Activated naive CD8-positive, alpha-beta T cell treated with anti-CD3 and anti-CD28 coated beads, Interleukin-2, amount 10 ng/mL, durations not matched to agents 7 days and 5 days (primary cell): Measurements from ENCODE around the gene GFRA1. TPM values are rescaled to one million over a fixed set of nuclear protein-coding genes. Genes with fewer than 3 reads are reported as not detected.
"Not testable (repeated sequence)": the region's sequence is repeated elsewhere in the genome, so short reads cannot be mapped to it uniquely, and the experiment has no call there.

Experiments
- ATAC-seq: fragments of 150-1000 bp; cut with Tn5 transposase; one replicate; pipeline ENCODE4 v1.10.0; 2021; ENCODE audit warnings: low read depth, moderate library complexity
- POLR2A ChIA-PET: fragments of 350-600 bp; sonication (Branson Sonifier 250); formaldehyde crosslinking; loops from one replicate; lab custom pipeline; 2021; ENCODE audit warnings: antibody characterized with exemption; lab: Charles Lee
- DNase-seq: peaks from one replicate; pipeline ENCODE4 v3.0.0; 2021
- H3K27ac Mint-ChIP-seq: one replicate; pipeline ENCODE4 v1.8.0; 2022; ENCODE audit warnings: mild to moderate bottlenecking, mixed read lengths
- H3K27me3 Mint-ChIP-seq: one replicate; pipeline ENCODE4 v1.8.0; 2022; ENCODE audit warnings: mild to moderate bottlenecking, moderate library complexity, mixed read lengths
- H3K36me3 Mint-ChIP-seq: one replicate; pipeline ENCODE4 v1.8.0; 2021; ENCODE audit warnings: mild to moderate bottlenecking, mixed read lengths
- H3K4me1 Mint-ChIP-seq: one replicate; pipeline ENCODE4 v1.8.0; 2021; ENCODE audit warnings: mixed read lengths
- H3K4me3 Mint-ChIP-seq: one replicate; pipeline ENCODE4 v1.8.0; 2022; ENCODE audit warnings: mild to moderate bottlenecking, moderate library complexity, mixed read lengths
- H3K9me3 Mint-ChIP-seq: one replicate; pipeline ENCODE4 v1.8.0; 2021; ENCODE audit warnings: mixed read lengths
- total RNA-seq, 2 experiments: library from RNA; stranded (reverse); gene quantifications; one replicate each; pipeline ENCODE4 v1.2.3, GENCODE V29; 2021

The GFRA1 gene
- total RNA-seq, 2 experiments from 2014 or later = not detected

GRCh38 chr10:116069856-116070255 lies 203.2 kb downstream of the GFRA1 start:
- Mint-ChIP-seq H3K4me1 (no peaks in the 10 kb centered on the region), H3K4me3 (no peak overlapping the region), H3K27me3 (no peaks in the 10 kb centered on the region), H3K9me3 (no peaks in the 10 kb centered on the region), H3K27ac (no peak overlapping the region), H3K36me3 (no peaks in the 10 kb centered on the region)
- ATAC-seq (no peak), DNase-seq (no peak)
- POLR2A ChIA-PET = no interaction called here

DNA sequence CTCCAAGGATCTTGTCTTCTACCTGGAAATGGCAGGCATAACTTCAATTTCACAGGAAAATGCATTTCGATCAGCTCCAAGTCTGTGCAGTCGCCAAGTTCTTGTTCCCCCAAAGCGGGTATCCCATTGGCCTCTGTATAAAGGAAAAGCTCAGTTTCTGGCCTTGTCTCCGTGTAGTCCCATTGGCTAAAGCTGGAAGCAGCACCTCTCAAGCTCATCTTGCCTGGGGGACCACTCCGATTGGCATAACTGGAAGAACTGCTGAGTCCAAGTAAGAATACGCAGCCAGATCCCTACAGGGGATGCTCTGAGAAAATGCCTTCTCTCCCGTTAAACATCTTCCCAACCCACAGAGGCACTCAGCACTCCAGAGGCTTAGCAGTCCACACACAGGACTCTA lies 205.2 kb downstream of the GFRA1 start:
- DNase-seq = no peak
- no peaks in the 10 kb centered on the region for H3K27me3 Mint-ChIP-seq
- H3K27ac Mint-ChIP-seq = no peak overlapping the region
- no peak overlapping the region for H3K4me3 Mint-ChIP-seq
- H3K4me1 Mint-ChIP-seq = no peaks in the 10 kb centered on the region
- no peak for ATAC-seq
- no peaks in the 10 kb centered on the region for H3K36me3 Mint-ChIP-seq
- no peaks in the 10 kb centered on the region for H3K9me3 Mint-ChIP-seq
- POLR2A ChIA-PET = no interaction called here

GRCh38 chr10:116063107-116063506 lies 209.9 kb downstream of the GFRA1 start:
- no peak for ATAC-seq
- H3K36me3 Mint-ChIP-seq = no peaks in the 10 kb centered on the region
- DNase-seq = no peak
- POLR2A ChIA-PET = no interaction called here
- no peak overlapping the region for H3K4me3 Mint-ChIP-seq
- no peaks in the 10 kb centered on the region for H3K4me1 Mint-ChIP-seq
- no peak overlapping the region for H3K27ac Mint-ChIP-seq
- H3K27me3 Mint-ChIP-seq = no peaks in the 10 kb centered on the region
- H3K9me3 Mint-ChIP-seq = no peaks in the 10 kb centered on the region

- H3K4me1 Mint-ChIP-seq = no peaks in the 10 kb centered on the region
- no peaks in the 10 kb centered on the region for H3K27me3 Mint-ChIP-seq
- no peaks in the 10 kb centered on the region for H3K36me3 Mint-ChIP-seq
- no peak overlapping the region for H3K4me3 Mint-ChIP-seq
- no peak overlapping the region for H3K27ac Mint-ChIP-seq
- no peak for ATAC-seq
- H3K9me3 Mint-ChIP-seq = no peaks in the 10 kb centered on the region
- no peak for DNase-seq
- POLR2A ChIA-PET = no interaction called here
These were observed 212.1 kb downstream of the GFRA1 start for GRCh38 chr10:116060864-116061263.

DNA sequence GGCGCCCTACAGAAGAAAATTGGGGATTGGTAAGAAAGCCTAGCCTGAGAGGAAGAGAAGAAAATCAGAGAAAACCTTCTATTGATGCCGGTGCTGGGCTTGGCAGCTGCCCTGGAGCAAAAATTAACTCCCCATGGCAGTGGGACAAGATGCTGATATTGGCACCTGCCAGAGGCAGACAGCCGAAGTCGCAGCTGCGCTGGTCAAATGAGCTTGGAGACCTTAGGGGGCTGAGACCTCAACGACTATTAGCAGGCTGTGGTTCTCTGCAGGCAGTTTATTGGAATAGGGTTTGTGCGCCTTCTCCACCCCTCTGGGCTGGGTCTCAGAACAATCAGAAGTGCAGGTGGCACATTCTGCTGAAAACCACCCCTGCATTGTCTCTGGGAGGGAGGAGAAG lies 213.7 kb downstream of the GFRA1 start:
- POLR2A ChIA-PET = no interaction called here
- Mint-ChIP-seq H3K27me3 (no peaks in the 10 kb centered on the region), H3K4me3 (no peak overlapping the region), H3K4me1 (no peaks in the 10 kb centered on the region), H3K36me3 (no peaks in the 10 kb centered on the region), H3K9me3 (no peaks in the 10 kb centered on the region), H3K27ac (no peak overlapping the region)
- ATAC-seq (no peak), DNase-seq (no peak)

DNA sequence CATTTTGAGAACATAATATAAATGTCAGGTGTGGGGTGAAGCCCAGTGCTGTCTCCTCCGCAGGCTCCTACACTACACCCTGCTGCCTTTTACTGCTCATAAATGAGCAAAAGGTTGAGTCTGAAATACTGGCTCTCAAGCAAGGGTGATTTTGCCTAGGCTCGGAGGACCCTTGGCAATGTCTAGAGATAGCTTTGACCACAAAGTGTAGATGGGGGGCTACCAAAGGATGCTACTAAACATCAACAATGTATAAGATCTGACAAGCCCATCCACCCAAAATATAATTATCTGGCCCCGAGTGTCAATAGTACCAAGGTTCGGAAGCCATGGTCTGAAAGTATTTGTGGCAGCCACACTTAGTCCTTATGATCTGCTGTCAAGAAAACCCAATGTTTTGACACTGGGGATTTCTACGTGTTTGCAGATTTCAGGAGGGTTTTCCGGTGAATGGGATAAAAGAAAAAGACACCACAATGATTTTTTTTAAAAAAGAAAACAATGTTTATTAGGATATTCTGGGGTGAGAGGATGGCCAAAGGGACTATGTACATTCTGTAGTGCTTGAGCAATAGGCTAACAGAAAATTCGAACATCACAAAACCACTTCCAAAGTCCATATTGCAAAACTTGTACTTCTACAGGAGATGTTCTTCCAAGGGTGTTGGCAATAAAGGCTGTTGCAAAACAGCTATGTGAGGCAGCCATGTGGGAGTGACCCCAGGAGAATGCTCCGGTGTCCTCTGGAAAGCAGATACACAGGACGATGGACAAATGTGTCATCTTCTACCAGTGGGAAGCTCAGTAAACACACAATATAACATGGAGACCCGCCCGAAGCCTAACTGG lies 216.3 kb downstream of the GFRA1 start:
- H3K9me3 Mint-ChIP-seq = no peaks in the 10 kb centered on the region
- H3K27me3 Mint-ChIP-seq = no peaks in the 10 kb centered on the region
- no peaks in the 10 kb centered on the region for H3K36me3 Mint-ChIP-seq
- H3K27ac Mint-ChIP-seq = no peak overlapping the region
- no peak for DNase-seq
- H3K4me3 Mint-ChIP-seq = no peak overlapping the region
- POLR2A ChIA-PET = no interaction called here
- no peak for ATAC-seq
- no peaks in the 10 kb centered on the region for H3K4me1 Mint-ChIP-seq

DNA sequence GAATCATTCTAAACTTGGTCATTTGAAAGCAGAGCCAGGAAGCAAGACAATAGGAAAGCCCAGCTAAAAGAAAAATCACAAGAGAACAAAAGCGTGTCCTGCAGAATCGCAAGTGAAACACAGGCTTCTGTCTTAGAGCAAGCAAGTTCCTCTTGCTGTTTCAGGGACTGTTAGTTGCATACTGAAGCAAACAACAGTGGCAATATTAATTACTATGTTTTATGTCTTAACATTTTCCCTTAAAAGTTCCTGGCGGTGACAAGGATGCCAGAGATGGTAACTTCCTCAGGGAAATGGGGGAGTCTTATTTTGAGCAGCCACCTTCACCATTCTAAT lies 217.1 kb downstream of the GFRA1 start:
- Mint-ChIP-seq H3K27ac (no peak overlapping the region), H3K36me3 (no peaks in the 10 kb centered on the region)

DNA sequence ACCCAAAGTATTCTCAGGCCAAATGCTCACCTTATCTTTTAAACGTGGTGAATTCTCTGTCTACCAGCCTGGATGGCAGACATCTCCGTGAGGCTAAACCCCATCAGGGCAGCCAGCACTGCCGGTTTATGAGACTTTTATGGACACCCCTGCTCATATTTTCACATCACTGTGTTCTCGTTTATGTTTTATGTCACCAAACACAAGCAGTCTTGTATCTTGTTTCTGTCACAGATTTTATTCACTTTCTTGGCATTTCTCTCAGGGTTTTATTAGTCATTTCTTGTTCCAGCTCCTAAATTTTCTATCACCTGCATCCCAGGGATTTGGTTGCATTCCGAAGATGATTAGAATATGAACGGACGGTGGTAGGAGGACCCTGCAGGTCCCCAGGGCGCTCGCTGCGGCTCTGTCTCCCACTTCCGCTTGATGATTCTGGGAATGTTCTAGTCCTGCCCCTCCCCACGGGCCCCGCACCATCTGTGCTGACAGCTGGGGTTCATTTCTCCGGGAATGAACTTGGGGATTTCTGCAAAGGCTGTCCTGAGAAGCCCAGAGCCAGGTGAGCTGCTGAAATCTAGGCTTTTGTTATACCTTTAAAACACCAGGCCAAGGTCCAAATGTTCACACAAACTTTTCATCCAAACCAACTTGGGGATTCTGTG lies 217.6 kb downstream of the GFRA1 start:
- H3K27ac Mint-ChIP-seq = no peak overlapping the region
- POLR2A ChIA-PET = no interaction called here

More for the DNA sequence above, 217.1 kb downstream of the GFRA1 start:
- DNase-seq (no peak), ATAC-seq (no peak)
- Mint-ChIP-seq H3K9me3 (no peaks in the 10 kb centered on the region), H3K4me1 (no peaks in the 10 kb centered on the region), H3K4me3 (no peak overlapping the region), H3K27me3 (no peaks in the 10 kb centered on the region)
- POLR2A ChIA-PET = no interaction called here

GRCh38 chr10:116053910-116054309 lies 219.1 kb downstream of the GFRA1 start:
- no peaks in the 10 kb centered on the region for H3K36me3 Mint-ChIP-seq
- no peaks in the 10 kb centered on the region for H3K4me1 Mint-ChIP-seq
- ATAC-seq = no peak
- no peak overlapping the region for H3K4me3 Mint-ChIP-seq
- POLR2A ChIA-PET = no interaction called here
- no peaks in the 10 kb centered on the region for H3K27me3 Mint-ChIP-seq
- no peak for DNase-seq
- no peak overlapping the region for H3K27ac Mint-ChIP-seq
- H3K9me3 Mint-ChIP-seq = no peaks in the 10 kb centered on the region

More for the DNA sequence above, 217.6 kb downstream of the GFRA1 start:
- Mint-ChIP-seq H3K36me3 (no peaks in the 10 kb centered on the region), H3K4me3 (no peak overlapping the region), H3K4me1 (no peaks in the 10 kb centered on the region), H3K9me3 (no peaks in the 10 kb centered on the region), H3K27me3 (no peaks in the 10 kb centered on the region)
- no peak for ATAC-seq
- no peak for DNase-seq

GRCh38 chr10:116053009-116053730 lies 219.8 kb downstream of the GFRA1 start:
- H3K27me3 Mint-ChIP-seq, DNase-seq, H3K9me3 Mint-ChIP-seq, H3K36me3 Mint-ChIP-seq, POLR2A ChIA-PET, ATAC-seq, H3K27ac Mint-ChIP-seq, H3K4me3 Mint-ChIP-seq, H3K4me1 Mint-ChIP-seq: not testable (repeated sequence)

DNA sequence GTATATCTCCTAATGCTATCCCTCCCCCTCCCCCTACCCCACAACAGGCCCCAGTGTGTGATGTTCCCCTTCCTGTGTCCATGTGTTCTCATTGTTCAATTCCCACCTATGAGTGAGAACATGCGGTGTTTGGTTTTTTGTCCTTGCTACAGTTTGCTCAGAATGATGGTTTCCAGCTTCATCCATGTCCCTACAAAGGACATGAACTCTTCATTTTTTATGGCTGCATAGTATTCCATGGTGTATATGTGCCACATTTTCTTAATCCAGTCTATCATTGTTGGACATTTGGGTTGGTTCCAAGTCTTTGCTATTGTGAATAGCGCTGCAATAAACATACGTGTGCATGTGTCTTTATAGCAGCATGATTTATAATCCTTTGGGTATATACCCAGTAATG lies 220.5 kb downstream of the GFRA1 start:
- H3K27ac Mint-ChIP-seq, H3K27me3 Mint-ChIP-seq, H3K9me3 Mint-ChIP-seq, H3K4me3 Mint-ChIP-seq, H3K36me3 Mint-ChIP-seq, POLR2A ChIA-PET, ATAC-seq, H3K4me1 Mint-ChIP-seq, DNase-seq: not testable (repeated sequence)

- Mint-ChIP-seq H3K27me3 (no peaks in the 10 kb centered on the region), H3K4me1 (no peaks in the 10 kb centered on the region), H3K36me3 (no peaks in the 10 kb centered on the region), H3K9me3 (no peaks in the 10 kb centered on the region), H3K27ac (no peak overlapping the region), H3K4me3 (no peak overlapping the region)
- no peak for ATAC-seq
- no peak for DNase-seq
- POLR2A ChIA-PET = no interaction called here
These were observed 223.1 kb downstream of the GFRA1 start for GRCh38 chr10:116049974-116050304.

DNA sequence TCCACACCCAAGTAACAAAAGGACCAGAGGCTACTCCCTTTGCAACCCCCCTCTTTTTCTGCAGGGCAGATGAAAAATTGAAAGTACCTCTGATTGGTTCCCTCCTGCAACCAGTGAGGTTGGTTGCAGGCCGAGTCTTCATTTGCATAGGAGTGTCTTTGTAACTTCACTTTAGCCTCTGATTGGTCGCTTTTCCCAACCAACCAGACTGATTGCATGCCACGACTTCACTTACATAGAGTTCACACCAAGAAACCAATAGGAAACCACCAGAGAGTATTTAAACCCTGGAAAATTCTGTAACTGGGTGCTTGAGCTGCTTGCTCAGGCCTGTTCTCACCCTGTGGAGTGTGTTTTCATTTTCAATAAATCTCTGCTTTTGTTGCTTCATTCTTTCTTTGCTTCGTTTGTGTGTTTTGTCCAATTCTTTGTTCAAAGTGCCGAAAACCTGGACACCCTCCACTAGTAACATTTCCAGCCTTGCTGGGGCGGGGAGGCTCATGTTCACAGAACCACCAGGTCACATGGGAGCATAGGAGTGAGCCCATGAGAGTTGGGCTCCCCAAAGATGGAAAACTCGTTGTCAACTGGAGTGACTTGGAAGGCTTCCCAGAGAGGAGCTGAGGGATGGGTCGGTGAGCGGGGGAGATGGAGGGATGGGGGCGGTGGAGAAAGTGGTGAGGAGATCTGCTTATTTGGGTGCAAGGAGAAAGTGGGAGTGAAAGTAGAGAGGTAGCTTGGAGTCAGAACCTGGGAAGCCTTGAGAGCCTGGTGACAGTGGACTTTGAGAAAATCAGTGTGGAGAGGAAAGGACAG lies 223.6 kb downstream of the GFRA1 start:
- Mint-ChIP-seq H3K27ac (no peak overlapping the region), H3K9me3 (no peaks in the 10 kb centered on the region), H3K36me3 (no peaks in the 10 kb centered on the region), H3K4me1 (no peaks in the 10 kb centered on the region), H3K27me3 (no peaks in the 10 kb centered on the region), H3K4me3 (no peak overlapping the region)
- no peak for ATAC-seq
- DNase-seq = no peak
- POLR2A ChIA-PET = no interaction called here
